H1 (cell line): Measurements from ENCODE around the gene DENND6B. TPM values are rescaled to one million over a fixed set of nuclear protein-coding genes. Genes with fewer than 3 reads are reported as not detected.

ENCODE experiments used
- CTCF ChIA-PET: fragments of 300-600 bp; sonication (Branson Sonifier 250); formaldehyde crosslinking; loops from one replicate; lab custom pipeline; 2021; ENCODE audit not compliant: partially characterized antibody; lab: Charles Lee
- POLR2A ChIA-PET: fragments of 300-600 bp; sonication (Branson Sonifier 250); formaldehyde crosslinking; loops from one replicate; lab custom pipeline; 2021; ENCODE audit warnings: inconsistent platforms; ENCODE audit not compliant: partially characterized antibody; lab: Charles Lee
- DNase-seq, 2 experiments: peaks; one replicate each; pipeline versions ENCODE4 v3.0.0 to v3.0.0-alpha.2; 2010 to 2022; ENCODE audit warnings: low spot score in 2 of 2, low read depth in 1 of 2, mixed read lengths in 1 of 2
- FAIRE-seq: peaks from 2 replicates; lab custom pipeline; 2011; peaks lifted over from hg19 to GRCh38; lab: Jason Lieb, UNC
- H2AFZ ChIP-seq: 2 replicates; pipeline ENCODE4 v1.8.1; 2012; ENCODE audit warnings: low read length, inconsistent platforms
- H2AK5ac ChIP-seq: 2 replicates; pipeline ENCODE4 v1.6.1; 2013; ENCODE audit warnings: low read depth, low read length
- H2BK120ac ChIP-seq: replicated peaks from 2 replicates; pipeline ENCODE3; 2013; ENCODE audit warnings: low read depth, low read length, inconsistent platforms
- H2BK12ac ChIP-seq: 2 replicates; pipeline ENCODE4 v1.6.1; 2013; ENCODE audit warnings: low read depth, low read length
- H2BK15ac ChIP-seq: 2 replicates; pipeline ENCODE4 v1.6.1; 2013; ENCODE audit warnings: low read length
- H2BK20ac ChIP-seq: 2 replicates; pipeline ENCODE4 v1.6.1; 2013; ENCODE audit warnings: low read length
- H2BK5ac ChIP-seq: 2 replicates; pipeline ENCODE4 v1.6.1; 2013; ENCODE audit warnings: low read depth, low read length
- H3K14ac ChIP-seq: 2 replicates; pipeline ENCODE4 v1.6.1; 2013; ENCODE audit warnings: inconsistent platforms; ENCODE audit not compliant: insufficient read length
- H3K18ac ChIP-seq: 2 replicates; pipeline ENCODE4 v1.6.1; 2013; ENCODE audit warnings: low read length; ENCODE audit errors: extremely low read depth
- H3K23ac ChIP-seq: 2 replicates; pipeline ENCODE4 v1.6.1; 2013; ENCODE audit warnings: inconsistent platforms; ENCODE audit not compliant: insufficient read length
- H3K23me2 ChIP-seq: 2 replicates; pipeline ENCODE4 v1.6.1; 2013; ENCODE audit warnings: low read depth, low read length
- H3K27ac ChIP-seq: 2 replicates; pipeline ENCODE4 v1.6.1; 2011; ENCODE audit warnings: low read depth, low read length, inconsistent platforms
- H3K27me3 ChIP-seq, 4 experiments: replicated peaks in 1 of 4; 1 replicate in 1 of 4; 2 replicates in 3 of 4; pipeline versions ENCODE4 v1.6.1 to v1.8.1; 2011 to 2013; ENCODE audit warnings: low read length in 3 of 4, mild to moderate bottlenecking in 3 of 4, inconsistent platforms in 2 of 4, mixed read lengths in 2 of 4, moderate library complexity in 1 of 4; ENCODE audit not compliant: control insufficient read depth in 3 of 4, insufficient read depth in 3 of 4; ENCODE audit errors: extremely low read depth in 1 of 4
- H3K36me3 ChIP-seq, 4 experiments: 2 replicates each; pipeline versions ENCODE4 v1.6.1 to v1.8.1; 2011 to 2013; ENCODE audit warnings: mild to moderate bottlenecking in 4 of 4, low read length in 3 of 4, moderate library complexity in 2 of 4, control low read depth in 1 of 4, inconsistent platforms in 1 of 4; ENCODE audit not compliant: insufficient read depth in 4 of 4, control insufficient read depth in 2 of 4
- H3K4ac ChIP-seq: replicated peaks from 2 replicates; pipeline ENCODE3; 2013; ENCODE audit warnings: low read length, low read depth, mixed read lengths, inconsistent platforms; ENCODE audit not compliant: insufficient read length
- H3K4me1 ChIP-seq, 4 experiments: replicated peaks in 1 of 4; 1 replicate in 1 of 4; 2 replicates in 3 of 4; pipeline versions ENCODE4 v1.6.1 to v1.8.1; 2011 to 2013; ENCODE audit warnings: low read length in 3 of 4, inconsistent platforms in 2 of 4, mixed read lengths in 1 of 4; ENCODE audit not compliant: insufficient read depth in 4 of 4, control insufficient read depth in 3 of 4
- H3K4me2 ChIP-seq, 2 experiments: 2 replicates each; pipeline versions ENCODE4 v1.6.1 to v1.8.1; 2011 to 2013; ENCODE audit warnings: low read depth in 2 of 2, low read length in 2 of 2, control low read depth in 1 of 2, inconsistent platforms in 1 of 2, mild to moderate bottlenecking in 1 of 2; ENCODE audit not compliant: insufficient read depth in 1 of 2
- H3K4me3 ChIP-seq, 4 experiments: fragments of 200-600, 300-600 bp in 1 of 4; sonication (generic), shearing (Covaris generic), sonication (Bioruptor Twin) in 1 of 4; 2 replicates each; pipeline versions ENCODE4 v1.5.1 to v1.8.1; 2011 to 2016; ENCODE audit warnings: low read length in 4 of 4, low read depth in 3 of 4, control low read depth in 2 of 4, inconsistent platforms in 2 of 4, mild to moderate bottlenecking in 2 of 4, mixed read lengths in 1 of 4, moderate library complexity in 1 of 4; ENCODE audit not compliant: insufficient read depth in 2 of 4; ENCODE audit errors: extremely low read depth in 1 of 4
- H3K56ac ChIP-seq: replicated peaks from 2 replicates; pipeline ENCODE3; 2013; ENCODE audit warnings: low read depth, mild to moderate bottlenecking, mixed read lengths, low read length, inconsistent platforms; ENCODE audit not compliant: insufficient read length
- H3K79me1 ChIP-seq: 2 replicates; pipeline ENCODE4 v1.6.1; 2013; ENCODE audit warnings: low read depth, low read length, control low read depth
- H3K79me2 ChIP-seq, 2 experiments: 2 replicates each; pipeline versions ENCODE4 v1.6.1 to v1.8.1; 2012 to 2013; ENCODE audit warnings: low read length in 2 of 2, mild to moderate bottlenecking in 2 of 2, inconsistent platforms in 1 of 2; ENCODE audit not compliant: insufficient read depth in 2 of 2, control insufficient read depth in 1 of 2
- H3K9ac ChIP-seq, 4 experiments: replicated peaks in 1 of 4; 1 replicate in 1 of 4; 2 replicates in 3 of 4; pipeline versions ENCODE4 v1.6.1 to v1.8.1; 2011 to 2013; ENCODE audit warnings: low read depth in 3 of 4, low read length in 3 of 4, control low read depth in 2 of 4, mild to moderate bottlenecking in 2 of 4, moderate library complexity in 2 of 4, inconsistent platforms in 1 of 4; ENCODE audit errors: extremely low read depth in 1 of 4
- H3K9me3 ChIP-seq, 2 experiments: 2 replicates each; pipeline versions ENCODE4 v1.6.1 to v1.8.1; 2012 to 2013; ENCODE audit warnings: mild to moderate bottlenecking in 2 of 2, moderate library complexity in 2 of 2, control low read depth in 1 of 2, inconsistent platforms in 1 of 2, low read depth in 1 of 2, low read length in 1 of 2, mixed read lengths in 1 of 2; ENCODE audit not compliant: insufficient read depth in 2 of 2
- H4K20me1 ChIP-seq, 2 experiments: replicated peaks in 1 of 2; 2 replicates each; pipeline versions ENCODE3 to v1.8.1; 2011 to 2013; ENCODE audit warnings: inconsistent platforms in 2 of 2, low read length in 2 of 2, mild to moderate bottlenecking in 1 of 2; ENCODE audit not compliant: insufficient read depth in 2 of 2, control insufficient read depth in 1 of 2
- H4K5ac ChIP-seq: 2 replicates; pipeline ENCODE4 v1.6.1; 2013; ENCODE audit warnings: low read length, low read depth, mixed read lengths, inconsistent platforms; ENCODE audit not compliant: insufficient read length
- H4K8ac ChIP-seq: 2 replicates; pipeline ENCODE4 v1.8.0; 2013; ENCODE audit warnings: mild to moderate bottlenecking, moderate library complexity, low read length, inconsistent platforms; ENCODE audit not compliant: insufficient read depth; ENCODE audit errors: extremely low read depth
- H4K91ac ChIP-seq: replicated peaks from 2 replicates; pipeline ENCODE3; 2013; ENCODE audit warnings: low read length, mixed read lengths, inconsistent platforms; ENCODE audit not compliant: insufficient read length
- PHF8 ChIP-seq: fragments of 200-600 bp; sonication (generic); conservative IDR thresholded peaks from 2 replicates; pipeline ENCODE4 v1.7.1; 2012; ENCODE audit warnings: low read depth, mild to moderate bottlenecking, inconsistent platforms, low read length, moderate library complexity
- SIRT6 ChIP-seq: IDR thresholded peaks from one replicate; pipeline ENCODE4 v1.7.1; 2012; ENCODE audit warnings: low read length, inconsistent platforms
- WGBS, 2 experiments: shearing (Covaris generic) in 1 of 2; methylation state at CpG; one replicate each; pipeline versions ENCODE4 v1.1.6 to v1.1.7; 2013 to 2015; ENCODE audit warnings: low lambda C conversion rate in 2 of 2, mixed read lengths in 2 of 2, inconsistent platforms in 1 of 2, low coverage in 1 of 2, missing lambda C conversion rate in 1 of 2; ENCODE audit not compliant: insufficient replicate concordance in 2 of 2, insufficient coverage in 1 of 2, insufficient read length in 1 of 2; ENCODE audit errors: extremely low coverage in 1 of 2, missing lambda C conversion rate in 1 of 2; 5-methylcytosine and 5-hydroxymethylcytosine counted together
- polyA plus RNA-seq, 7 experiments: library from polyadenylated mRNA; depleted of rRNA in 3 of 7; stranded (reverse) in 5 of 7; unstranded in 2 of 7; fragments of >200 nt in 5 of 7; fragments of 200-250 nt in 2 of 7; gene quantifications; 1 replicate in 5 of 7; 2 replicates in 1 of 7; 4 replicates in 1 of 7; pipeline versions ENCODE4 v1.2.1 to v1.2.3, GENCODE V29; 2011 to 2013; ENCODE audit warnings: missing spikeins in 2 of 7, mixed read lengths in 2 of 7
- total RNA-seq: library from RNA; stranded (reverse); fragmentation: NEBNext Ultra II Directional; extraction: Animal tissue kit (Norgen Biotek cat#: 25700); gene quantifications from 2 replicates; pipeline ENCODE4 v1.2.1, GENCODE V29; 2021

The DENND6B gene
- total and polyA plus RNA-seq, 2 of the 8 experiments (the other 6 are each of a cell fraction or from before 2014, with no cell fraction given), result 1.1 to 1.9 TPM

DNA sequence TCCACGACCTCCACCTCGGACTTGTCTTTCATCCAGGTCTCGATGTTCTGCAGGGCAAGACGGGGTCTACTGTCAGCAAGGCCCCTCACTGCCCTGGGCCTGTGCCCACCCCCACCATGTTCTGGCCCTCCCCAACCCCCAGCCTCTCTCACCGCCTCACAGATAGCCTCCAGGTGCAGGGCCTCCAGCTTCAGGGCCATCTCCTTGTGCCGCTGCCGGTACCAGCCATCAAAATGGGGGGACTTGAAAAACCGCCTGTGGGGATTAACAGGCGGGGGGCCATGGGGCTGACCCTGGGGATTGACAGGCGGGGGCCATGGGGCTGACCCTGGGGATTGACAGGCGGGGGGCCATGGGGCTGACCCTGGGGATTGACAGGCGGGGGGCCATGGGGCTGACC is 14.4 kb downstream of the DENND6B start:
- no peaks in the 10 kb centered on the region for H3K79me1 ChIP-seq
- peaks cover 1% of the 10 kb centered on the region; the same call in 1 of the 2 replicates for H3K23me2 ChIP-seq
- no peak overlapping the region for H2BK5ac ChIP-seq
- H2AK5ac ChIP-seq, result no peak overlapping the region
- no peak overlapping the region for H3K56ac ChIP-seq
- H3K4me1 ChIP-seq, result peaks cover 0 to 16% (median 10%) of the 10 kb centered on the region in 4 experiments; a peak in 5 of 7 replicates
- no peak overlapping the region for H2BK120ac ChIP-seq
- H3K23ac ChIP-seq, result no peak overlapping the region
- H3K79me2 ChIP-seq, result no peaks in the 10 kb centered on the region
- no peaks in the 10 kb centered on the region for H4K20me1 ChIP-seq
- H3K9me3 ChIP-seq, result no peaks in the 10 kb centered on the region; a peak in 1 of 4 replicates
- POLR2A ChIA-PET, result interaction anchor here (1.5 kb wide), 1 partner anchor 12 kb away, joined by 4 read pairs; no protein-coding TSS in a partner anchor
- DNase-seq (no peak), FAIRE-seq (no peak)
- H2BK12ac ChIP-seq, result no peak overlapping the region
- no peak overlapping the region for H3K14ac ChIP-seq
- peak overlapping the region; percentile 40 for H4K91ac ChIP-seq
- no peak overlapping the region; the same call in 1 of the 2 replicates for H2BK15ac ChIP-seq
- H2AFZ ChIP-seq, result no peak overlapping the region
- no peak overlapping the region for H3K9ac ChIP-seq
- no peak overlapping the region for H4K5ac ChIP-seq
- H3K36me3 ChIP-seq, result no peaks in the 10 kb centered on the region
- no peak overlapping the region for H4K8ac ChIP-seq
- H3K4ac ChIP-seq, result no peak overlapping the region
- WGBS, 2 experiments, result 93% methylated on average over 8 of the region's 12 CpGs; no CpG with 5 or more reads in 1 of the 2 experiments
- H2BK20ac ChIP-seq, result no peak overlapping the region
- no peak overlapping the region for H3K27ac ChIP-seq
- no peak overlapping the region for H3K4me2 ChIP-seq
- no peaks in the 10 kb centered on the region; a peak in 1 of 7 replicates for H3K27me3 ChIP-seq
- H3K18ac ChIP-seq, result no peak overlapping the region
- CTCF ChIA-PET, result interaction anchor here (1.6 kb wide), 2 partner anchors 10 to 38 kb away, joined by 4 to 6 read pairs; no protein-coding TSS in a partner anchor
- H3K4me3 ChIP-seq, result no peak overlapping the region
- no peak for TF ChIP-seq PHF8
- no peak for TF ChIP-seq SIRT6
